ENCODE results near the gene KRT33A.

DNA sequence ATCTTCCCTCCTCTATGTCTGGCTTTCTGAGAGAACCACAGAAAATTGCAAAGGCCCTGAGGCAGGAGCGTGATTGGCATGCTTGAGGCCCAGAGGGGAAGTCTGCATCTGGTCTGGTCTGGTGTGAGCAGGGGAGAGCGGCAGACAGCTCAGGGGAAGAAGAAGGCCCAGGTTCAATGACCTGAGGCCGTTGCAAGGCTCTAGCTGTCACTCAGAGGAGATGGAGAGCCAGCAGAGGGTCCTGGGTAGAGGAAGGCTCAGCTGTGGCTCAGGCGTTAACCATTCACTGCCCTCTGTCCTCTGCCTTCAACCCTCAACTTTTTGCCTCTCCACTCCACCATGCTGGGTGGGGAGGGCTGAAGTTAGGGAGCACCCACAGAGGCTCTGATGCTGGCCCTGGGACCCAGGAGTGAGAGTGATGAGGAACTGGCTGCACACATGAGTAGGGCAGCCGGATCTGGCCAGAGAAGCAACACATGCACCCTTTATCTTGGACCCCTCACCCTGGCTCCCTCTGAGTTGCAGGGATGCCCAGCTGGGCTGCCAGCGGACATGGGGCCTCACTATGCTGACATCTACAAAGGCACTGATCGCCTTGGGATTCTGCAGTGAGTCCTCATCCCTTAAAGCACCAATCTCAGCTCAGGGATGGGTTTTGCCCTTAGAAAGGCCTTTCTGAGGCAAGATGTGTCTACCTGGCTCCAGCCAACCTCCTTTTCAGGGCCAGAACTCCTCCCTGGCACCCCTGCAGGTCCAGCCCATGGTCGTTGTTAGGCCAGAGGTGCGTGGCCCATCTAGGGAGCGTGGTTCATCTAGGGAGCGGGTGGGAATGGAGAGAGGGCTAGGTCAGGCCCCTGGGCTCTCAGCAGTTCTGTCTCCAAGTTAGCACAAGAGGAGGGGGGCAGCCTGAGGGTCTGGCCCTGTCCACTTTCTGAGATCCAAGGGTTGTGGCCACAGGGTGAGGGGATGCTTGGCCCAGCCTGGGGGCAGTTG is 27.4 kb downstream of the KRT33A start:
- no peak for TF ChIP-seq POLR2A (IDR thresholded peaks at IDR 0.05)
- TF ChIP-seq, protein P1, sequence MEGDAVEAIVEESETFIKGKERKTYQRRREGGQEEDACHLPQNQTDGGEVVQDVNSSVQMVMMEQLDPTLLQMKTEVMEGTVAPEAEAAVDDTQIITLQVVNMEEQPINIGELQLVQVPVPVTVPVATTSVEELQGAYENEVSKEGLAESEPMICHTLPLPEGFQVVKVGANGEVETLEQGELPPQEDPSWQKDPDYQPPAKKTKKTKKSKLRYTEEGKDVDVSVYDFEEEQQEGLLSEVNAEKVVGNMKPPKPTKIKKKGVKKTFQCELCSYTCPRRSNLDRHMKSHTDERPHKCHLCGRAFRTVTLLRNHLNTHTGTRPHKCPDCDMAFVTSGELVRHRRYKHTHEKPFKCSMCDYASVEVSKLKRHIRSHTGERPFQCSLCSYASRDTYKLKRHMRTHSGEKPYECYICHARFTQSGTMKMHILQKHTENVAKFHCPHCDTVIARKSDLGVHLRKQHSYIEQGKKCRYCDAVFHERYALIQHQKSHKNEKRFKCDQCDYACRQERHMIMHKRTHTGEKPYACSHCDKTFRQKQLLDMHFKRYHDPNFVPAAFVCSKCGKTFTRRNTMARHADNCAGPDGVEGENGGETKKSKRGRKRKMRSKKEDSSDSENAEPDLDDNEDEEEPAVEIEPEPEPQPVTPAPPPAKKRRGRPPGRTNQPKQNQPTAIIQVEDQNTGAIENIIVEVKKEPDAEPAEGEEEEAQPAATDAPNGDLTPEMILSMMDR (IDR thresholded peaks at IDR 0.05 in 8 of 11, conservative IDR thresholded peaks at IDR 0.05 in 3 of 11) = no peak
- no peak for TF ChIP-seq POLR2AphosphoS5 (IDR thresholded peaks at IDR 0.05)
